NB4 (cell line): ENCODE results near the gene CACNA2D2.

Source experiments
- DNase-seq: peaks from one replicate; pipeline ENCODE4 v3.0.0; 2010; ENCODE audit warnings: low read depth
- H3K4me3 ChIP-seq: one replicate; pipeline ENCODE4 v1.5.1; 2011; ENCODE audit warnings: mild to moderate bottlenecking, low read depth, low read length, moderate library complexity
- CTCF ChIP-seq: IDR thresholded peaks from one replicate; pipeline ENCODE4 v1.5.1; 2012; ENCODE audit warnings: low read depth, low read length
- MYC ChIP-seq: IDR thresholded peaks from 2 replicates; pipeline ENCODE4 v1.6.1; 2011; ENCODE audit warnings: low read depth, low read length
- POLR2A ChIP-seq: IDR thresholded peaks from 2 replicates; pipeline ENCODE4 v1.6.1; 2011; ENCODE audit warnings: mild to moderate bottlenecking; ENCODE audit not compliant: insufficient read length; ENCODE audit errors: extremely low read depth
- TF ChIP-seq, protein P1 (sequence below): IDR thresholded peaks from 2 replicates; pipeline ENCODE4 v1.6.1; 2011; ENCODE audit warnings: low read depth, low read length

CACNA2D2 gene

DNA sequence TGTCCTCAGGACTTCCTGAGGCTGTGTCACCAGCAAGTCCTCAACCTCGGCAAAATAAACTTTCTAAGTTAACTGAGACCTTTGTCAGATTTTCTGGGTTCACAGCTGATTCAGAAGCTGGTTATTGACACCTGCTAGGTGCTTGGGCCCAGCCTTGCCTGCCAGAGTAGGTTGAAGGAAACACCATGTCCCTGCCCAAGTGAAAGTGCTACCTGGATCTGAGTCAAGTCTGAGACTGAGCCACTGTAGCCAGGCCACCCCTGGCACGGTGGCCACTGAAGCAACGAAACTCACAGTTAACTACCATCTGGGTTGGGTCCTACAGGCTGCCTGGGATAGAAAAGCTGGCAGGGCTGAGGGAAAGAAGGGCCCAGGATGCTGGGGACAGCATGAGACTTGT is 189.1 kb downstream of the CACNA2D2 start:
- H3K4me3 ChIP-seq, result no peak overlapping the region
- TF ChIP-seq, protein P1, sequence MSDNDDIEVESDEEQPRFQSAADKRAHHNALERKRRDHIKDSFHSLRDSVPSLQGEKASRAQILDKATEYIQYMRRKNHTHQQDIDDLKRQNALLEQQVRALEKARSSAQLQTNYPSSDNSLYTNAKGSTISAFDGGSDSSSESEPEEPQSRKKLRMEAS, result no peak
- TF ChIP-seq MYC (no peak), POLR2A (no peak), CTCF (no peak)
- DNase-seq, result no peak
